WERI-Rb-1 (cell line): ENCODE results near the gene ATP5F1A.
"Not testable (repeated sequence)": the region's sequence is repeated elsewhere in the genome, so short reads cannot be mapped to it uniquely, and the experiment has no call there.

Experiments used
- DNase-seq: peaks from one replicate; pipeline ENCODE4 v3.0.0-alpha.2; 2020
- H3K27ac ChIP-seq: fragments of 250-450 bp; sonication (Bioruptor Pico); 2 replicates; pipeline ENCODE4 v1.5.1; 2020; ENCODE audit warnings: mild to moderate bottlenecking, moderate library complexity
- H3K27me3 ChIP-seq: fragments of 250-450 bp; sonication (Bioruptor Pico); 2 replicates; pipeline ENCODE4 v1.5.1; 2021; ENCODE audit warnings: mild to moderate bottlenecking, low read depth, moderate library complexity; ENCODE audit not compliant: insufficient read depth, severe bottlenecking
- H3K36me3 ChIP-seq: fragments of 250-450 bp; sonication (Bioruptor Pico); 2 replicates; pipeline ENCODE4 v1.5.1; 2020; ENCODE audit warnings: mild to moderate bottlenecking, moderate library complexity
- H3K4me3 ChIP-seq: 2 replicates; pipeline ENCODE4 v1.5.1; 2011; ENCODE audit warnings: low read depth, mild to moderate bottlenecking, control low read depth, low read length
- H3K9me3 ChIP-seq: fragments of 250-450 bp; sonication (Bioruptor Pico); 2 replicates; pipeline ENCODE4 v1.5.1; 2021; ENCODE audit warnings: mild to moderate bottlenecking, moderate library complexity; ENCODE audit not compliant: severe bottlenecking
- CTCF ChIP-seq: IDR thresholded peaks from 2 replicates; pipeline ENCODE4 v1.5.1; 2011; ENCODE audit warnings: low read depth, mild to moderate bottlenecking, control low read depth, inconsistent platforms, low read length

ATP5F1A gene

GRCh38 chr18:46097801-46098615 lies at the start of gene ATP5F1A:
ATP5F1A (minus strand) TSS chr18:46098296; CDS start chr18:46098231, 65 bp downstream.
- 0 out of 2 replicates have a peak, but pooled peaks have one; percentile 29 for TF ChIP-seq CTCF
- H3K4me3 ChIP-seq = peak within 1 kb of the TSS; percentile 83
- no peaks in the 10 kb centered on the region for H3K9me3 ChIP-seq
- no peaks in the 10 kb centered on the region for H3K27me3 ChIP-seq
- H3K36me3 ChIP-seq = peaks cover 47% of the 10 kb centered on the region
- H3K27ac ChIP-seq = peak within 1 kb of the TSS; percentile 99
- peak; percentile 95 for DNase-seq

GRCh38 chr18:46141199-46141598 lies 43.1 kb upstream of the ATP5F1A start:
- Histone ChIP-seq H3K9me3 (peaks cover 2% of the 10 kb centered on the region), H3K27ac (no peak overlapping the region), H3K27me3 (no peaks in the 10 kb centered on the region), H3K36me3 (no peaks in the 10 kb centered on the region; the same call in 1 of the 2 replicates), H3K4me3 (no peak overlapping the region)
- no peak for DNase-seq
- TF ChIP-seq CTCF = no peak

GRCh38 chr18:46140173-46140572 lies 42.1 kb upstream of the ATP5F1A start:
- DNase-seq = no peak
- no peak for TF ChIP-seq CTCF
- Histone ChIP-seq H3K36me3 (no peaks in the 10 kb centered on the region; the same call in 1 of the 2 replicates), H3K4me3 (no peak overlapping the region), H3K9me3 (peaks cover 2% of the 10 kb centered on the region), H3K27ac (no peak overlapping the region), H3K27me3 (no peaks in the 10 kb centered on the region)

- Histone ChIP-seq H3K36me3 (peaks cover 14% of the 10 kb centered on the region), H3K9me3 (no peaks in the 10 kb centered on the region), H3K27ac (no peak overlapping the region), H3K27me3 (no peaks in the 10 kb centered on the region), H3K4me3 (no peak overlapping the region)
- no peak for TF ChIP-seq CTCF
- peak; percentile 29 for DNase-seq
Measured at GRCh38 chr18:46134920-46135675, 37.0 kb upstream of the ATP5F1A start.

GRCh38 chr18:46133534-46133933 lies 35.4 kb upstream of the ATP5F1A start:
- Histone ChIP-seq H3K4me3 (no peak overlapping the region), H3K27ac (no peak overlapping the region), H3K36me3 (peaks cover 29% of the 10 kb centered on the region), H3K27me3 (no peaks in the 10 kb centered on the region), H3K9me3 (no peaks in the 10 kb centered on the region)
- DNase-seq = no peak
- no peak for TF ChIP-seq CTCF

GRCh38 chr18:46130549-46130948 lies 32.5 kb upstream of the ATP5F1A start:
- H3K4me3 ChIP-seq, H3K27ac ChIP-seq, H3K9me3 ChIP-seq, DNase-seq, H3K27me3 ChIP-seq: not testable (repeated sequence)
- peaks cover 59% of the 10 kb centered on the region for H3K36me3 ChIP-seq
